GM10266 (cell line): ENCODE results near the gene HK3.

Experiments used
- DNase-seq: peaks from one replicate; pipeline ENCODE4 v3.0.0; 2012; ENCODE audit errors: extremely low spot score
- CTCF ChIP-seq: IDR thresholded peaks from 2 replicates; pipeline ENCODE4 v1.5.1; 2012; ENCODE audit warnings: mild to moderate bottlenecking, low read depth; ENCODE audit not compliant: control insufficient read depth, insufficient read depth; ENCODE audit errors: missing control alignments

HK3 gene

GRCh38 chr5:176837707-176838115 lies 61.4 kb downstream of the HK3 start:
- no peak for TF ChIP-seq CTCF
- DNase-seq: peak; percentile 83

- no peak for DNase-seq
- TF ChIP-seq CTCF: no peak
Observed at GRCh38 chr5:176836811-176837706, 62.1 kb downstream of the HK3 start.

GRCh38 chr5:176835918-176836317 lies 63.2 kb downstream of the HK3 start:
- DNase-seq: no peak
- TF ChIP-seq CTCF: no peak

GRCh38 chr5:176833286-176833685 lies 65.9 kb downstream of the HK3 start:
- TF ChIP-seq CTCF: no peak
- DNase-seq: no peak

DNA sequence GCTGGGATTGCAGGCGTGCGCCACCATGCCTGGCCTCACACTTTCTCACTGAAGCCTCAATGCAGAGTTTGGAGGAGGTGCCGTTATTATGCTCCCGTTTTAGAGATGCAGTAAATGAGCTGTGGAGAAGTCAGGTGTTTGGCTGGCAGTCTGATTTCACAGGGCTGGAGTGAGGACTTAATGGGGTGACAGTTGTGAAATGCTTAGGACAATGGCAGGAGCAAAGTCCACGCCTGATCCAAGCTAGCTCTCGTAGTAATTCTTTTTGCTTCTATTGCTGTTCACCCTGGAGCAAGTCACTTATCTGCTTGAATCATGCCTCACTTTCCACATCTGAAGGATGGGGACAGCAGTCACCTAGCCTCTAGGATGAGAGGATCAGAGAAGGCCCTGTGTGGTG lies 67.0 kb downstream of the HK3 start:
- no peak for TF ChIP-seq CTCF
- DNase-seq: no peak

DNA sequence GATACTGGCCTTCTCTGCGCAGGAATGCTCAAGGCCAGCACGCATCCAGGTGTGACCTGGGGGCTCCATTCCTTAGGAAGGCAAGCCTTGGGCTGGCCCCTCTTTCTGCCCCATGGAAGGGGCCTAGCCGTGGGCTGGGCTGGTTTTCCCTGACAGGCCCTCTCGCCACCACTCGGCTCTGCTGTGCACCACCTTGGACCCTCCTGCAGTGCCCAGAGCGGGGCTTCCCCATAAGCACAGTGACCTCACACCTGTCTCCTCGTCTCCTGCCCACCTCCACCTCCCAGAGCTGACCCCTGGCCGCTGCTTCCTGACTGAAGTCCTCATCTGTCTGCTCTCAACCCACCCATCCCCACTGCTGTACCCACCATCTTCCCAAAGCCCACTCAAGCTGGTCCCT lies 67.7 kb downstream of the HK3 start:
- DNase-seq: no peak
- no peak for TF ChIP-seq CTCF

- DNase-seq: no peak
Observed at GRCh38 chr5:176830995-176831423, 68.1 kb downstream of the HK3 start.

More at GRCh38 chr5:176830995-176831423, 68.1 kb downstream of the HK3 start:
- no peak for TF ChIP-seq CTCF
